ENCODE data around the gene FAM32A.

DNA sequence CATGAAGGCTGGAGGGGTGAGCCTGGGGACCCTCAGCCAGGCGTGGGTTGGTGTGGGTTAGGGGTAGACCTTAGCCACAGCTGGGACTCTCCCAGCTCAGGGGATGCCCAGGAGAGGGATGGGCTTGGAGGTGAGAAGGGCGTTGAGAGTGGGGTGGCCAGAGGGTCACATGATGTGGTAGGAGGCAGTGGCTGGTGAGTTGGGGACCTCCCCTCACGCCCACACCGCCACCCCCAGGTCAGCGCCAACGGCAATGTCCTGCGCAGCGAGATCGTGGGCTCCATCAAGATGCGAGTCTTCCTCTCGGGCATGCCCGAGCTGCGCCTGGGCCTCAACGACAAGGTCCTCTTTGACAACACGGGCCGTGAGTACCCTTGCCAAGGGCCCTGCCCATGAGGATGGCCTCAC is 41.0 kb downstream of the FAM32A start:
- no peak for TF ChIP-seq YY1 (IDR thresholded peaks at IDR 0.05; ENCODE audit: insufficient read depth, insufficient read length)
- TF ChIP-seq SUZ12 (IDR thresholded peaks at IDR 0.05; ENCODE audit: extremely low read depth, insufficient read depth, insufficient read length): no peak
- no peak for TF ChIP-seq ZNF274 (IDR thresholded peaks at IDR 0.05; ENCODE audit: low read depth, low read length)
